GM04504 (cell line): ENCODE data around the gene IFNG-AS1.

ENCODE experiments used
- DNase-seq: peaks from one replicate; pipeline ENCODE4 v3.0.0-alpha.2; 2012; ENCODE audit warnings: low read depth

IFNG-AS1 gene

GRCh38 chr12:68037616-68038255, 48.5 kb downstream of the IFNG-AS1 start:
- DNase-seq, result no peak

GRCh38 chr12:68038650-68039049, 49.4 kb downstream of the IFNG-AS1 start:
- DNase-seq, result no peak

- DNase-seq, result peak; percentile 40
Measured at GRCh38 chr12:68040450-68041075, 51.3 kb downstream of the IFNG-AS1 start.

GRCh38 chr12:68042212-68042699, 53.0 kb downstream of the IFNG-AS1 start:
- DNase-seq, result no peak

GRCh38 chr12:68043435-68043834, 54.2 kb downstream of the IFNG-AS1 start:
- DNase-seq, result no peak

- DNase-seq, result no peak
Measured at GRCh38 chr12:68048648-68049297, 59.5 kb downstream of the IFNG-AS1 start.

GRCh38 chr12:68056300-68056699, 67.1 kb downstream of the IFNG-AS1 start:
- no peak for DNase-seq

- no peak for DNase-seq
Measured at GRCh38 chr12:68063900-68064590, 74.8 kb downstream of the IFNG-AS1 start.

- DNase-seq, result no peak
Measured at GRCh38 chr12:68065163-68065562, 75.9 kb downstream of the IFNG-AS1 start.

GRCh38 chr12:68065687-68066086, 76.4 kb downstream of the IFNG-AS1 start:
- DNase-seq, result no peak

GRCh38 chr12:68067762-68068376, 78.6 kb downstream of the IFNG-AS1 start:
- no peak for DNase-seq

GRCh38 chr12:68069275-68069674, 80.0 kb downstream of the IFNG-AS1 start:
- no peak for DNase-seq
